Esophagus squamous epithelium (tissue), 5 donors: ENCODE results near the gene RHCE. TPM values are rescaled to one million over a fixed set of nuclear protein-coding genes. Genes with fewer than 3 reads are reported as not detected.
"Not testable (repeated sequence)": the region's sequence is repeated elsewhere in the genome, so short reads cannot be mapped to it uniquely, and the experiment has no call there.

Experiments
- DNase-seq: peaks from one replicate; lab custom pipeline; 2025; lab: John Stamatoyannopoulos, UW
- H3K27ac ChIP-seq, 4 donors: fragments of 200-600 bp; sonication (generic); one replicate each; pipeline ENCODE4 v1.5.1; 2016 to 2019; ENCODE audit warnings: mild to moderate bottlenecking in 1 of 4
- H3K27me3 ChIP-seq, 4 donors: fragments of 200-600 bp; sonication (generic); 1 replicate in 3 of 4; 2 replicates in 1 of 4; pipeline versions ENCODE4 v1.5.1 to v1.6.0; 2017 to 2021; ENCODE audit warnings: antibody characterized with exemption in 1 of 4
- H3K36me3 ChIP-seq, 3 donors: fragments of 200-600 bp; sonication (generic); one replicate each; pipeline ENCODE4 v1.5.1; 2016 to 2019
- H3K4me1 ChIP-seq, 3 donors: fragments of 200-600 bp; sonication (generic); one replicate each; pipeline ENCODE4 v1.5.1; 2017 to 2019
- H3K4me3 ChIP-seq, 4 donors: fragments of 200-600 bp; sonication (generic); 1 replicate in 3 of 4; 2 replicates in 1 of 4; pipeline ENCODE4 v1.5.1; 2016 to 2019; ENCODE audit warnings: mild to moderate bottlenecking in 2 of 4, moderate library complexity in 1 of 4
- H3K9me3 ChIP-seq, 3 donors: fragments of 200-600 bp; sonication (generic); one replicate each; pipeline ENCODE4 v1.5.1; 2016 to 2019
- CTCF ChIP-seq, 6 experiments: fragments of 450-650 bp in 4 of 6; fragments of 200-600 bp in 2 of 6; sonication (generic) in 2 of 6; IDR thresholded peaks; one replicate each; pipeline ENCODE4 v1.5.1; 2016 to 2019; ENCODE audit warnings: antibody characterized with exemption in 6 of 6, mild to moderate bottlenecking in 4 of 6, moderate library complexity in 4 of 6
- POLR2A ChIP-seq, 4 donors: fragments of 450-650 bp; IDR thresholded peaks; one replicate each; pipeline ENCODE4 v1.6.1; 2017; ENCODE audit warnings: antibody characterized with exemption in 4 of 4, mild to moderate bottlenecking in 4 of 4, moderate library complexity in 3 of 4
- whole genome bisulfite sequencing, 2 donors: methylation state at CpG; one replicate each; pipeline ENCODE4 v1.1.5; 2018; 5-methylcytosine and 5-hydroxymethylcytosine counted together
- intact Hi-C: fragments of 100-400 bp; cut with DNase I; formaldehyde crosslinking; loops from one replicate; pipeline ENCODE4 v1.15.0; 2022
- total RNA-seq, 4 donors: library from RNA; depleted of rRNA; stranded (reverse); fragments of >200 nt; gene quantifications; one replicate each; pipeline ENCODE4 v1.1.0, GENCODE V29; 2016
- donor health status: DM: yes; HTN: yes; CAD: no.

RHCE gene
- total RNA-seq, 4 donors from 2014 or later = 0.27 to 0.38 TPM; not detected in 2

- H3K9me3 ChIP-seq = no peaks in the 10 kb centered on the region
- DNase-seq = no peak
- TF ChIP-seq CTCF (IDR thresholded peaks at IDR 0.05) (no peak), POLR2A (IDR thresholded peaks at IDR 0.05) (no peak)
- 85 to 86% methylated on average over 4 of the region's 4 CpGs for WGBS, 2 donors
- no peaks in the 10 kb centered on the region for H3K27me3 ChIP-seq
- H3K4me3 ChIP-seq = no peak overlapping the region
- intact Hi-C loops = no loop called here
- H3K27ac ChIP-seq = no peak overlapping the region
- no peaks in the 10 kb centered on the region for H3K4me1 ChIP-seq
- no peaks in the 10 kb centered on the region for H3K36me3 ChIP-seq
Observed at GRCh38 chr1:25369241-25369640, 51.4 kb downstream of the RHCE start.

GRCh38 chr1:25362634-25363559 lies 57.7 kb downstream of the RHCE start:
- intact Hi-C loops, H3K27ac ChIP-seq, H3K9me3 ChIP-seq, DNase-seq, H3K4me3 ChIP-seq, H3K27me3 ChIP-seq: not testable (repeated sequence)
- WGBS, 2 donors = no CpG with 5 or more reads among the region's 17 CpGs
- Histone ChIP-seq H3K4me1 (peaks cover 0 to 11% (median 0%) of the 10 kb centered on the region in 3 donors), H3K36me3 (peaks cover 0 to 44% (median 22%) of the 10 kb centered on the region in 3 donors)

- Histone ChIP-seq H3K9me3 (no peaks in the 10 kb centered on the region), H3K27me3 (no peaks in the 10 kb centered on the region), H3K4me3 (no peak overlapping the region), H3K27ac (peak overlapping the region in 2 of 4 donors; percentile 33 to 57), H3K4me1 (peaks cover 0 to 15% (median 0%) of the 10 kb centered on the region in 3 donors), H3K36me3 (peaks cover 4 to 53% (median 24%) of the 10 kb centered on the region in 3 donors)
- no peak for TF ChIP-seq CTCF (IDR thresholded peaks at IDR 0.05)
- TF ChIP-seq POLR2A (IDR thresholded peaks at IDR 0.05) = no peak
- DNase-seq = no peak
- 67 to 77% methylated on average over 2 of the region's 2 CpGs for WGBS, 2 donors
- intact Hi-C loops = no loop called here
Observed at GRCh38 chr1:25361901-25362300, 58.7 kb downstream of the RHCE start.

GRCh38 chr1:25360596-25361581 lies 59.7 kb downstream of the RHCE start:
- TF ChIP-seq CTCF (IDR thresholded peaks at IDR 0.05) (no peak), POLR2A (IDR thresholded peaks at IDR 0.05) (no peak)
- peaks cover 0 to 26% (median 0%) of the 10 kb centered on the region in 3 donors for H3K4me1 ChIP-seq
- intact Hi-C loops = no loop called here
- no peaks in the 10 kb centered on the region for H3K27me3 ChIP-seq
- H3K36me3 ChIP-seq = peaks cover 4 to 62% (median 24%) of the 10 kb centered on the region in 3 donors
- H3K27ac ChIP-seq = peak overlapping the region in 2 of 4 donors; percentile 33 to 57
- no peaks in the 10 kb centered on the region for H3K9me3 ChIP-seq
- no peak overlapping the region for H3K4me3 ChIP-seq
- WGBS, 2 donors = 71 to 81% methylated on average over 6 to 7 of the region's 7 CpGs
- DNase-seq = no peak

GRCh38 chr1:25356848-25357247 lies 63.8 kb downstream of the RHCE start:
- Histone ChIP-seq H3K27ac (no peak overlapping the region), H3K27me3 (no peaks in the 10 kb centered on the region), H3K4me1 (peaks cover 0 to 38% (median 0%) of the 10 kb centered on the region in 3 donors), H3K36me3 (peaks cover 13 to 98% (median 30%) of the 10 kb centered on the region in 3 donors), H3K9me3 (no peaks in the 10 kb centered on the region), H3K4me3 (no peak overlapping the region)
- no peak for DNase-seq
- no peak for TF ChIP-seq CTCF (IDR thresholded peaks at IDR 0.05)
- TF ChIP-seq POLR2A (IDR thresholded peaks at IDR 0.05) = no peak
- WGBS, 2 donors = 52 to 66% methylated on average over 1 of the region's 1 CpG
- intact Hi-C loops = no loop called here
